ENCODE data around the gene PPARD.

DNA sequence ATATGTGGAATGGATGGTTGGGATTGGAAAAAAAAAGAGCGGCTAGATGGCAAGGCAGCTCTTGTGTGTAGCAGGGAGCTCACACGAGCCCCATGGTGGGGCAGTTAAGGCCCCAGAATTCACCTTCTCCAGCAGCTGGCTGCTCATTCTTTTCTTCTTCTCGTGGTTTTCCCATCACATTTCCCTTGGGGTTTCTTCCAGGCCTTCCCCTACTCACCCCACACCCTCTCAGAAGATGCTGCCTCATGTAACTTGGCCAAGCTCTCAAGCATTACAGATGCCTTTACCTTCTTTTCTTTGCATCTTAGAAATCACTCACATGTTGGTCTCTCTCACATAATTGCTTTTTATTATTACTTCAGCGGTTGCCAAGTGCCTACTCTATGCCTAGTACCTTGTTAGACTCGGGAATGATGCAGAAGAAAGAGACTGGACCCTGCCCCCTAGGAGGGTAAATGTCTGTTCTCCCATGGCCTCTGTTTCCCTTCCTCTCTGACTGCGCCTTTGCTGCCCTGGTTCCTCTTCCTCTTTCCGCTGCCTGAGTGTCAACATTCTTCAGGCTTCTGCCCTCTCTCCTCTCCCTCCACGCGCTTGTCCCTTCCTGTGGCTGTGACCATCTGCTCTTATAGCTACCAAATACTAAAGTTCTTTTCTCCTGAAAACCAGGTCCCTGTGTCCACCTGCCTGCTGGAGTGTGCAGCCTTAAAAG, 28.6 kb downstream of the PPARD start:
- TF ChIP-seq SUZ12 (IDR thresholded peaks at IDR 0.05; ENCODE audit: extremely low read depth, insufficient read depth, insufficient read length) (no peak), ZNF274 (IDR thresholded peaks at IDR 0.05; ENCODE audit: low read depth, low read length) (no peak), YY1 (IDR thresholded peaks at IDR 0.05; ENCODE audit: insufficient read depth, insufficient read length) (no peak)
